SU-DHL-6 (cell line): ENCODE measurements around the gene ZSCAN10.

Experiments
- H2AFZ ChIP-seq: fragments of 200-600 bp; sonication (generic); 2 replicates; pipeline ENCODE4 v1.6.1; 2014; ENCODE audit warnings: low read depth, mild to moderate bottlenecking, moderate library complexity, mixed read lengths, antibody characterized with exemption, low read length; ENCODE audit not compliant: severe bottlenecking
- H3F3A ChIP-seq: fragments of 200-600 bp; shearing (Covaris generic); 2 replicates; pipeline ENCODE4 v1.6.0; 2016; ENCODE audit warnings: antibody characterized with exemption, mild to moderate bottlenecking; ENCODE audit not compliant: insufficient read depth
- H3K27ac ChIP-seq: fragments of 200-600 bp; sonication (generic); 2 replicates; pipeline ENCODE4 v1.5.1; 2016; ENCODE audit warnings: low read depth, mild to moderate bottlenecking, low read length, moderate library complexity, mixed read lengths
- H3K27me3 ChIP-seq: fragments of 200-600 bp; sonication (generic), shearing (Covaris generic); 2 replicates; pipeline ENCODE4 v1.6.0; 2014; ENCODE audit warnings: mild to moderate bottlenecking, low read length
- H3K36me3 ChIP-seq: fragments of 200-600 bp; sonication (generic); 2 replicates; pipeline ENCODE4 v1.6.1; 2014; ENCODE audit warnings: mild to moderate bottlenecking, low read length, mixed read lengths
- H3K4me2 ChIP-seq: fragments of 300-600, 200-600 bp; shearing (Covaris generic), sonication (generic); 2 replicates; pipeline ENCODE4 v1.6.0; 2014; ENCODE audit warnings: low read length, low read depth, mild to moderate bottlenecking; ENCODE audit not compliant: poor library complexity, severe bottlenecking
- H3K4me3 ChIP-seq: fragments of 200-600 bp; sonication (generic); 2 replicates; pipeline ENCODE4 v1.5.1; 2014; ENCODE audit warnings: antibody characterized with exemption, low read length, mild to moderate bottlenecking, mixed read lengths; ENCODE audit not compliant: insufficient read depth, poor library complexity, severe bottlenecking
- H3K79me2 ChIP-seq: fragments of 200-600 bp; sonication (generic); 2 replicates; pipeline ENCODE4 v1.6.1; 2014; ENCODE audit warnings: mild to moderate bottlenecking, low read length, moderate library complexity; ENCODE audit not compliant: insufficient read depth
- H3K9ac ChIP-seq: fragments of 200-600 bp; sonication (generic); 2 replicates; pipeline ENCODE4 v1.7.0; 2014; ENCODE audit warnings: mild to moderate bottlenecking, low read length
- H3K9me2 ChIP-seq: fragments of 200-600 bp; sonication (generic); replicated peaks from 2 replicates; pipeline ENCODE4 v1.6.1; 2014; ENCODE audit warnings: low read length; ENCODE audit not compliant: insufficient read depth
- H3K9me3 ChIP-seq: fragments of 200-600 bp; sonication (generic); 2 replicates; pipeline ENCODE4 v1.6.1; 2014; ENCODE audit warnings: low read length, mixed read lengths; ENCODE audit not compliant: insufficient read depth
- H4K20me1 ChIP-seq: fragments of 200-600 bp; sonication (generic); 2 replicates; pipeline ENCODE4 v1.6.1; 2014; ENCODE audit warnings: low read depth, mild to moderate bottlenecking, antibody characterized with exemption, low read length, moderate library complexity, mixed read lengths
- EZH2phosphoT487 ChIP-seq: fragments of 200-600 bp; sonication (generic), shearing (Covaris generic); conservative IDR thresholded peaks from 2 replicates; pipeline ENCODE4 v1.6.1; 2018; ENCODE audit warnings: mild to moderate bottlenecking, antibody characterized with exemption, low read length, moderate library complexity, mixed read lengths
- TF ChIP-seq, protein P1 (sequence below): fragments of 200-600 bp; sonication (generic); IDR thresholded peaks from one replicate; pipeline ENCODE4 v1.5.1; 2017; ENCODE audit warnings: antibody characterized with exemption, mild to moderate bottlenecking, low read length, moderate library complexity; ENCODE audit not compliant: insufficient read depth, poor library complexity, severe bottlenecking

ZSCAN10 gene

GRCh38 chr16:3133844-3134243 lies 34.8 kb upstream of the ZSCAN10 start:
- Histone ChIP-seq H4K20me1 (no peaks in the 10 kb centered on the region), H2AFZ (no peak overlapping the region), H3K9ac (peak overlapping the region; percentile 97), H3K9me2 (no peaks in the 10 kb centered on the region), H3K79me2 (peaks cover 11% of the 10 kb centered on the region), H3K27ac (no peak overlapping the region), H3K4me3 (peak overlapping the region; percentile 89), H3K36me3 (no peaks in the 10 kb centered on the region), H3K9me3 (no peaks in the 10 kb centered on the region), H3K27me3 (no peaks in the 10 kb centered on the region), H3F3A (peaks cover 11% of the 10 kb centered on the region), H3K4me2 (peak overlapping the region; percentile 94)
- no peak for TF ChIP-seq EZH2phosphoT487
- TF ChIP-seq, protein P1, sequence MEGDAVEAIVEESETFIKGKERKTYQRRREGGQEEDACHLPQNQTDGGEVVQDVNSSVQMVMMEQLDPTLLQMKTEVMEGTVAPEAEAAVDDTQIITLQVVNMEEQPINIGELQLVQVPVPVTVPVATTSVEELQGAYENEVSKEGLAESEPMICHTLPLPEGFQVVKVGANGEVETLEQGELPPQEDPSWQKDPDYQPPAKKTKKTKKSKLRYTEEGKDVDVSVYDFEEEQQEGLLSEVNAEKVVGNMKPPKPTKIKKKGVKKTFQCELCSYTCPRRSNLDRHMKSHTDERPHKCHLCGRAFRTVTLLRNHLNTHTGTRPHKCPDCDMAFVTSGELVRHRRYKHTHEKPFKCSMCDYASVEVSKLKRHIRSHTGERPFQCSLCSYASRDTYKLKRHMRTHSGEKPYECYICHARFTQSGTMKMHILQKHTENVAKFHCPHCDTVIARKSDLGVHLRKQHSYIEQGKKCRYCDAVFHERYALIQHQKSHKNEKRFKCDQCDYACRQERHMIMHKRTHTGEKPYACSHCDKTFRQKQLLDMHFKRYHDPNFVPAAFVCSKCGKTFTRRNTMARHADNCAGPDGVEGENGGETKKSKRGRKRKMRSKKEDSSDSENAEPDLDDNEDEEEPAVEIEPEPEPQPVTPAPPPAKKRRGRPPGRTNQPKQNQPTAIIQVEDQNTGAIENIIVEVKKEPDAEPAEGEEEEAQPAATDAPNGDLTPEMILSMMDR, result no peak

GRCh38 chr16:3131755-3132377 lies 32.8 kb upstream of the ZSCAN10 start:
- Histone ChIP-seq H3K4me2 (no peak overlapping the region), H3F3A (peaks cover 11% of the 10 kb centered on the region), H3K9me3 (no peaks in the 10 kb centered on the region), H3K9me2 (no peaks in the 10 kb centered on the region), H2AFZ (no peak overlapping the region), H3K79me2 (peaks cover 11% of the 10 kb centered on the region), H3K9ac (no peak overlapping the region), H3K27ac (no peak overlapping the region), H3K36me3 (no peaks in the 10 kb centered on the region), H3K27me3 (no peaks in the 10 kb centered on the region), H4K20me1 (no peaks in the 10 kb centered on the region), H3K4me3 (no peak overlapping the region)
- TF ChIP-seq, protein P1, result peak; percentile 32
- TF ChIP-seq EZH2phosphoT487, result no peak

DNA sequence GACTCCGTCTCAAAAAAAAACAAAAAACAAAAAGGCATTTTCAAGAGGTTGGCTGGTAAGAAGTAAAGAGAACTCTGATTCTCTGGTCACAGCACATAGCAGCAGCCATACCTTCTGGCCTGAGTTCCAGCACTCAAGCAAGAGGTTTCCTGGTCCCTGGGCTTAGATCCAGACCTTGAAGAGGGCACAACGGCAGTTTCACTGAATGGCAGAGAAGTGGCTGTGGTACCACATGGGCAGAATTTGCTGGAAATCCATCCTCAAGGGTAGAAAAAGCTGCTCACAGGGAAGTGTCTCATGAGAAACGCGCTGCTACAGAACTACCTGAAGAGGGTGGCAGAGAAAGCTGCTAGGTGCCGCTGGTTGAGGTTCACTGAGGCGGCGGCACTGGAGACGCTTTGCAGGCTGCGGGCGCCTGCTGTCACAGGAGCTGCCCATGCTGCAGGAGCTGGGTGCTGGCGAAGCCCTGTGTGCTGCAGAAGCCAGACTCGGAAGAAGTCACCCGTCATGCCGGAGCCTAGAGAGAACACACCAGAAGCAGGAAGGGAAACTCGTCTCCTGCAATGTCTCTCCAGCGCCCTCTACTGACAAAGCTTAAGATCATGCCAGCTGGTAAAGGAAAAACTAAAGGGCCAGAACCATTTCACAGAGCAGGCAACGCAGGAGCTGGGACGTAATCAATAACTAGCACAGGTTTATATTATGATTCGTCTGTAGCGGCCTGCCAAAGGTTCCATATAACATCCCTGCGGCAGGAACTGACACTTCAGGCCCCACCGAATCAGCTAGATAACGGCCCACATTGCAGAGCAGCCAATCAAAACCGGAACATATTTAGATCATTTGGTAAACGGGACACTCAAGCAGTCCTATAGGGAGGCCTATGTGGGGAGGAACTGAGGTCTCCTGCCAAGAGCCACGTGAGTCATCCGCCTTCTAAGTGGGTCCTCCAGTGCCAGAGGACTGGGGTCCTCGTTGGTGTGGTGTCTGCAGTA lies 30.3 kb upstream of the ZSCAN10 start:
- Histone ChIP-seq H3K79me2 (peaks cover 9% of the 10 kb centered on the region), H3K27ac (peak overlapping the region; percentile 58), H2AFZ (peak overlapping the region; percentile 54), H3K36me3 (no peaks in the 10 kb centered on the region), H3K4me2 (peak overlapping the region; percentile 55), H3K9me3 (no peaks in the 10 kb centered on the region), H3K9ac (peak overlapping the region; percentile 68), H3F3A (peaks cover 11% of the 10 kb centered on the region), H3K4me3 (peak overlapping the region; percentile 52), H4K20me1 (no peaks in the 10 kb centered on the region), H3K27me3 (no peaks in the 10 kb centered on the region), H3K9me2 (no peaks in the 10 kb centered on the region)
- no peak for TF ChIP-seq EZH2phosphoT487
- TF ChIP-seq, protein P1, result peak; percentile 95
